ENCODE data around the gene NUP98. TPM values are rescaled to one million over a fixed set of nuclear protein-coding genes. Genes with fewer than 3 reads are reported as not detected.

The NUP98 gene
- total RNA-seq, 1 experiment from 2014 or later, result 128 TPM

GRCh38 chr11:3764266-3764665, 33.1 kb downstream of the NUP98 start:
- H3K4me1 ChIP-seq (ENCODE audit: insufficient read depth, low read length), result no peaks in the 10 kb centered on the region
- no peak overlapping the region for H3K27ac ChIP-seq (ENCODE audit: low read length)
- no peak overlapping the region for H3K9ac ChIP-seq (ENCODE audit: low read length)
- TF ChIP-seq EZH2phosphoT487 (IDR thresholded peaks at IDR 0.05; ENCODE audit: borderline replicate concordance, low read length), result no peak
- TF ChIP-seq CTCF (conservative IDR thresholded peaks at IDR 0.05; ENCODE audit: low read depth, low read length), result no peak
- TF ChIP-seq EZH2 (IDR thresholded peaks at IDR 0.05; ENCODE audit: low read length, unreplicated experiment), result no peak
- H3K79me2 ChIP-seq (ENCODE audit: low read length), result no peaks in the 10 kb centered on the region
- ATAC-seq (no peak), DNase-seq (no peak)
- intact Hi-C loops (cut with micrococcal nuclease), result no loop called here
- no peaks in the 10 kb centered on the region for H4K20me1 ChIP-seq (ENCODE audit: low read length)
- no peak overlapping the region for H3K4me2 ChIP-seq (ENCODE audit: low read length)
- ChIA-PET CTCF (no interaction called here), POLR2A (ENCODE audit: unreplicated experiment) (no interaction called here)
- BruUV-seq (replicated peaks), result no TSS peak
- H3K36me3 ChIP-seq (ENCODE audit: low read depth, low read length), result peaks cover 74% of the 10 kb centered on the region
- H3F3A ChIP-seq (ENCODE audit: low read length, unreplicated experiment), result no peaks in the 10 kb centered on the region
- H3K9me2 ChIP-seq (replicated peaks; ENCODE audit: low read length), result no peaks in the 10 kb centered on the region
- no peaks in the 10 kb centered on the region for H3K9me3 ChIP-seq (ENCODE audit: low read length)
- H3K4me3 ChIP-seq (ENCODE audit: low read length), result no peak overlapping the region
- no peak overlapping the region for H2AFZ ChIP-seq (ENCODE audit: low read length)
- no peaks in the 10 kb centered on the region for H3K27me3 ChIP-seq (ENCODE audit: low read length)

GRCh38 chr11:3755151-3755550, 42.2 kb downstream of the NUP98 start:
- no peaks in the 10 kb centered on the region for H3K27me3 ChIP-seq (ENCODE audit: low read length)
- DNase-seq (no peak), ATAC-seq (no peak)
- no TSS peak for BruUV-seq (replicated peaks)
- H4K20me1 ChIP-seq (ENCODE audit: low read length), result no peaks in the 10 kb centered on the region
- no peaks in the 10 kb centered on the region for H3K4me1 ChIP-seq (ENCODE audit: insufficient read depth, low read length)
- no peaks in the 10 kb centered on the region for H3K9me2 ChIP-seq (replicated peaks; ENCODE audit: low read length)
- intact Hi-C loops (cut with micrococcal nuclease), result no loop called here
- H3K36me3 ChIP-seq (ENCODE audit: low read depth, low read length), result peaks cover 37% of the 10 kb centered on the region
- ChIA-PET POLR2A (ENCODE audit: unreplicated experiment) (no interaction called here), CTCF (no interaction called here)
- no peak for TF ChIP-seq EZH2 (IDR thresholded peaks at IDR 0.05; ENCODE audit: low read length, unreplicated experiment)
- no peak for TF ChIP-seq CTCF (conservative IDR thresholded peaks at IDR 0.05; ENCODE audit: low read depth, low read length)
- TF ChIP-seq EZH2phosphoT487 (IDR thresholded peaks at IDR 0.05; ENCODE audit: borderline replicate concordance, low read length), result no peak
- H3K9ac ChIP-seq (ENCODE audit: low read length), result no peak overlapping the region
- H3K79me2 ChIP-seq (ENCODE audit: low read length), result no peaks in the 10 kb centered on the region
- no peak overlapping the region for H3K4me2 ChIP-seq (ENCODE audit: low read length)
- no peak overlapping the region for H3K27ac ChIP-seq (ENCODE audit: low read length)
- no peaks in the 10 kb centered on the region for H3K9me3 ChIP-seq (ENCODE audit: low read length)
- no peaks in the 10 kb centered on the region for H3F3A ChIP-seq (ENCODE audit: low read length, unreplicated experiment)
- no peak overlapping the region for H2AFZ ChIP-seq (ENCODE audit: low read length)
- no peak overlapping the region for H3K4me3 ChIP-seq (ENCODE audit: low read length)

GRCh38 chr11:3753110-3753509, 44.2 kb downstream of the NUP98 start:
- H4K20me1 ChIP-seq (ENCODE audit: low read length), result no peaks in the 10 kb centered on the region
- H3K9me2 ChIP-seq (replicated peaks; ENCODE audit: low read length), result no peaks in the 10 kb centered on the region
- no peak overlapping the region for H3K27ac ChIP-seq (ENCODE audit: low read length)
- BruUV-seq (replicated peaks), result no TSS peak
- no peak for ATAC-seq
- CTCF ChIA-PET, result no interaction called here
- no peak overlapping the region for H3K4me2 ChIP-seq (ENCODE audit: low read length)
- TF ChIP-seq CTCF (conservative IDR thresholded peaks at IDR 0.05; ENCODE audit: low read depth, low read length) (no peak), EZH2phosphoT487 (IDR thresholded peaks at IDR 0.05; ENCODE audit: borderline replicate concordance, low read length) (no peak), EZH2 (IDR thresholded peaks at IDR 0.05; ENCODE audit: low read length, unreplicated experiment) (no peak)
- POLR2A ChIA-PET (ENCODE audit: unreplicated experiment), result no interaction called here
- no peak overlapping the region for H2AFZ ChIP-seq (ENCODE audit: low read length)
- H3K9ac ChIP-seq (ENCODE audit: low read length), result no peak overlapping the region
- H3K4me3 ChIP-seq (ENCODE audit: low read length), result no peak overlapping the region
- intact Hi-C loops (cut with micrococcal nuclease), result no loop called here
- no peaks in the 10 kb centered on the region for H3K79me2 ChIP-seq (ENCODE audit: low read length)
- H3F3A ChIP-seq (ENCODE audit: low read length, unreplicated experiment), result no peaks in the 10 kb centered on the region
- H3K27me3 ChIP-seq (ENCODE audit: low read length), result no peaks in the 10 kb centered on the region
- no peak for DNase-seq
- peaks cover 3% of the 10 kb centered on the region; the same call in 1 of the 2 replicates for H3K4me1 ChIP-seq (ENCODE audit: insufficient read depth, low read length)
- no peaks in the 10 kb centered on the region for H3K9me3 ChIP-seq (ENCODE audit: low read length)
- peaks cover 31% of the 10 kb centered on the region; the same call in 1 of the 2 replicates for H3K36me3 ChIP-seq (ENCODE audit: low read depth, low read length)
